AG20443 (cell line): Measurements from ENCODE around the gene IQGAP2.

Experiments
- DNase-seq: peaks from one replicate; pipeline ENCODE4 v3.0.0; 2012; ENCODE audit warnings: low spot score, mixed read lengths

Gene IQGAP2

GRCh38 chr5:76476474-76477038 is 73.5 kb downstream of the IQGAP2 start:
- DNase-seq = no peak

- DNase-seq = no peak
Measured at GRCh38 chr5:76477061-76477460, 74.0 kb downstream of the IQGAP2 start.

GRCh38 chr5:76477571-76477970 is 74.5 kb downstream of the IQGAP2 start:
- DNase-seq = no peak

- DNase-seq = no peak
Measured at GRCh38 chr5:76479281-76479680, 76.2 kb downstream of the IQGAP2 start.

- no peak for DNase-seq
Measured at GRCh38 chr5:76479973-76480667, 77.0 kb downstream of the IQGAP2 start.

- DNase-seq = no peak
Measured at GRCh38 chr5:76482984-76483383, 79.9 kb downstream of the IQGAP2 start.

GRCh38 chr5:76483433-76483832 is 80.3 kb downstream of the IQGAP2 start:
- DNase-seq = no peak

GRCh38 chr5:76483881-76484280 is 80.8 kb downstream of the IQGAP2 start:
- DNase-seq = no peak

- no peak for DNase-seq
Measured at GRCh38 chr5:76485511-76485910, 82.4 kb downstream of the IQGAP2 start.

- no peak for DNase-seq
Measured at GRCh38 chr5:76487386-76487785, 84.3 kb downstream of the IQGAP2 start.

- no peak for DNase-seq
Measured at GRCh38 chr5:76487821-76488220, 84.7 kb downstream of the IQGAP2 start.

GRCh38 chr5:76488969-76489368 is 85.9 kb downstream of the IQGAP2 start:
- no peak for DNase-seq

- DNase-seq = no peak
Measured at GRCh38 chr5:76489877-76490688, 87.0 kb downstream of the IQGAP2 start.

GRCh38 chr5:76490960-76491359 is 87.9 kb downstream of the IQGAP2 start:
- DNase-seq = no peak

- DNase-seq = no peak
Measured at GRCh38 chr5:76492819-76493189, 89.7 kb downstream of the IQGAP2 start.

GRCh38 chr5:76493190-76493837 is 90.2 kb downstream of the IQGAP2 start:
- DNase-seq = no peak

GRCh38 chr5:76494201-76494600 is 91.1 kb downstream of the IQGAP2 start:
- DNase-seq = no peak

GRCh38 chr5:76495870-76496269 is 92.8 kb downstream of the IQGAP2 start:
- no peak for DNase-seq

GRCh38 chr5:76497065-76497460 is 94.0 kb downstream of the IQGAP2 start:
- DNase-seq = no peak

GRCh38 chr5:76497986-76498717 is 95.1 kb downstream of the IQGAP2 start:
- DNase-seq = no peak

GRCh38 chr5:76499507-76500161 is 96.5 kb downstream of the IQGAP2 start:
- DNase-seq = no peak
